HepG2 (cell line): ENCODE measurements around the gene PCSK2. TPM values are rescaled to one million over a fixed set of nuclear protein-coding genes. Genes with fewer than 3 reads are reported as not detected.

ENCODE experiments used
- ARHGAP35 ChIP-seq: sonication (generic); formaldehyde crosslinking; IDR thresholded peaks from 2 replicates; pipeline ENCODE4 v1.9.0; 2022; ENCODE audit warnings: mild to moderate bottlenecking, inconsistent platforms, moderate library complexity, missing genetic modification reagents, borderline replicate concordance
- EHMT2 ChIP-seq: fragments of 200-600 bp; sonication (generic); IDR thresholded peaks from 2 replicates; pipeline ENCODE4 v1.7.0; 2017; ENCODE audit warnings: antibody characterized with exemption, low read depth, low read length, borderline replicate concordance
- ETV5 ChIP-seq: IDR thresholded peaks from 2 replicates; pipeline ENCODE4 v1.6.1; 2018; ENCODE audit warnings: missing biosample characterization, missing genetic modification reagents, inconsistent platforms, borderline replicate concordance
- GLMP ChIP-seq: sonication (generic); formaldehyde crosslinking; IDR thresholded peaks from 2 replicates; pipeline ENCODE4 v1.9.0; 2021; ENCODE audit warnings: missing genetic modification reagents, mild to moderate bottlenecking, borderline replicate concordance
- GMEB1 ChIP-seq: sonication (generic); formaldehyde crosslinking; IDR thresholded peaks from 2 replicates; pipeline ENCODE4 v1.5.1; 2020; ENCODE audit warnings: missing genetic modification reagents, mild to moderate bottlenecking, borderline replicate concordance
- HDAC6 ChIP-seq: fragments of 200-600 bp; sonication (generic); IDR thresholded peaks from 2 replicates; pipeline ENCODE4 v1.7.0; 2017; ENCODE audit warnings: mild to moderate bottlenecking, antibody characterized with exemption, low read length, low read depth
- JUND ChIP-seq: sonication (generic); formaldehyde crosslinking; IDR thresholded peaks from 2 replicates; pipeline ENCODE4 v1.8.0; 2022; ENCODE audit warnings: mild to moderate bottlenecking, missing genetic modification reagents
- KLF11 ChIP-seq: IDR thresholded peaks from 2 replicates; pipeline ENCODE4 v1.6.1; 2016; ENCODE audit warnings: missing compliant biosample characterization
- LBX2 ChIP-seq: sonication (generic); formaldehyde crosslinking; IDR thresholded peaks from 2 replicates; pipeline ENCODE4 v1.5.0; 2020; ENCODE audit warnings: missing genetic modification reagents, mild to moderate bottlenecking, borderline replicate concordance
- MTF2 ChIP-seq: sonication (generic); formaldehyde crosslinking; IDR thresholded peaks from 2 replicates; pipeline ENCODE4 v1.5.0; 2020; ENCODE audit warnings: missing genetic modification reagents, borderline replicate concordance
- MXD1 ChIP-seq: sonication (generic); formaldehyde crosslinking; IDR thresholded peaks from 2 replicates; pipeline ENCODE4 v1.4.0; 2020; ENCODE audit warnings: mild to moderate bottlenecking, missing genetic modification reagents
- NCOA2 ChIP-seq: sonication (generic); formaldehyde crosslinking; IDR thresholded peaks from 2 replicates; pipeline ENCODE4 v1.8.0; 2022; ENCODE audit warnings: inconsistent platforms
- PAF1 ChIP-seq: IDR thresholded peaks from 2 replicates; pipeline ENCODE4 v1.6.1; 2016; ENCODE audit warnings: missing genetic modification reagents, missing compliant biosample characterization
- PAX8 ChIP-seq: sonication (generic); formaldehyde crosslinking; IDR thresholded peaks from 2 replicates; pipeline ENCODE4 v1.8.0; 2022; ENCODE audit warnings: mild to moderate bottlenecking, missing genetic modification reagents, borderline replicate concordance
- RAD21 ChIP-seq: fragments of 450-650 bp; formaldehyde crosslinking; IDR thresholded peaks from 2 replicates; pipeline ENCODE4 v1.5.0; 2020; ENCODE audit warnings: mild to moderate bottlenecking
- SCMH1 ChIP-seq: sonication (generic); formaldehyde crosslinking; IDR thresholded peaks from 2 replicates; pipeline ENCODE4 v1.9.0; 2021; ENCODE audit warnings: missing genetic modification reagents, mild to moderate bottlenecking, borderline replicate concordance
- TBP ChIP-seq: sonication (generic); formaldehyde crosslinking; IDR thresholded peaks from 2 replicates; pipeline ENCODE4 v1.5.0; 2020; ENCODE audit warnings: missing genetic modification reagents
- ZFP36 ChIP-seq: fragments of 150-350 bp; IDR thresholded peaks from 2 replicates; pipeline ENCODE4 v1.6.1; 2018; ENCODE audit warnings: borderline replicate concordance, low read length, low read depth; ENCODE audit not compliant: partially characterized antibody
- ZFP82 ChIP-seq: sonication (generic); formaldehyde crosslinking; IDR thresholded peaks from 2 replicates; pipeline ENCODE4 v1.5.1; 2020; ENCODE audit warnings: mild to moderate bottlenecking, missing genetic modification reagents, borderline replicate concordance
- ZNF12 ChIP-seq: sonication (generic); formaldehyde crosslinking; IDR thresholded peaks from 2 replicates; pipeline ENCODE4 v1.5.0; 2020; ENCODE audit warnings: missing genetic modification reagents
- ZNF230 ChIP-seq: sonication (generic); formaldehyde crosslinking; IDR thresholded peaks from 2 replicates; pipeline ENCODE4 v1.4.0; 2020; ENCODE audit warnings: mild to moderate bottlenecking, missing genetic modification reagents
- ZNF251 ChIP-seq: sonication (generic); formaldehyde crosslinking; IDR thresholded peaks from 2 replicates; pipeline ENCODE4 v1.9.0; 2021; ENCODE audit warnings: mild to moderate bottlenecking, missing genetic modification reagents
- ZNF333 ChIP-seq: sonication (generic); formaldehyde crosslinking; IDR thresholded peaks from 2 replicates; pipeline ENCODE4 v1.4.0; 2020; ENCODE audit warnings: mild to moderate bottlenecking, missing genetic modification reagents, borderline replicate concordance
- ZNF432 ChIP-seq: sonication (generic); formaldehyde crosslinking; IDR thresholded peaks from 2 replicates; pipeline ENCODE4 v1.5.0; 2020; ENCODE audit warnings: missing genetic modification reagents, mild to moderate bottlenecking, borderline replicate concordance
- ZNF510 ChIP-seq: sonication (generic); formaldehyde crosslinking; IDR thresholded peaks from 2 replicates; pipeline ENCODE4 v1.4.0; 2020; ENCODE audit warnings: low read depth, mild to moderate bottlenecking, missing genetic modification reagents
- ZNF746 ChIP-seq: sonication (generic); formaldehyde crosslinking; IDR thresholded peaks from 2 replicates; pipeline ENCODE4 v1.8.0; 2022; ENCODE audit warnings: mild to moderate bottlenecking, missing genetic modification reagents
- ZNF772 ChIP-seq: sonication (generic); formaldehyde crosslinking; IDR thresholded peaks from 2 replicates; pipeline ENCODE4 v1.5.0; 2020; ENCODE audit warnings: mild to moderate bottlenecking, missing genetic modification reagents
- ZNF83 ChIP-seq: sonication (generic); formaldehyde crosslinking; IDR thresholded peaks from 2 replicates; pipeline ENCODE4 v1.4.0; 2020; ENCODE audit warnings: missing genetic modification reagents, mild to moderate bottlenecking, borderline replicate concordance
- polyA plus RNA-seq, 8 experiments: library from polyadenylated mRNA; depleted of rRNA in 3 of 8; stranded (reverse) in 7 of 8; unstranded in 1 of 8; fragments of >200 nt; fragmentation: Illumina TruSeq in 4 of 8; extraction: Trizol in 4 of 8; gene quantifications; 2 replicates each; pipeline versions ENCODE4 v1.2.1 to v1.2.3, GENCODE V29; 2011 to 2016; ENCODE audit warnings: low read depth in 4 of 8, missing spikeins in 1 of 8, mixed read lengths in 1 of 8; ENCODE audit not compliant: insufficient read depth in 1 of 8
- total RNA-seq, 5 experiments: library from RNA; depleted of rRNA; stranded (reverse); fragments of >200 nt; fragmentation: Illumina TruSeq; extraction: Trizol; gene quantifications; 2 replicates each; pipeline ENCODE4 v1.2.3, GENCODE V29; 2016; ENCODE audit warnings: low read depth in 1 of 5

The PCSK2 gene
- total and polyA plus RNA-seq, 2 of the 13 experiments (the other 11 are each of a cell fraction or from before 2014, with no cell fraction given): not detected

- TF ChIP-seq ZNF510 (CRISPR knock-in tag) (peak; percentile 76), GMEB1 (no peak; the same call in 1 of the 2 replicates), ZNF432 (CRISPR knock-in tag) (no peak), HDAC6 (no peak), GLMP (CRISPR knock-in tag) (no peak), ZNF333 (CRISPR knock-in tag) (peak; percentile 44; the same call in 1 of the 2 replicates), LBX2 (0 out of 2 replicates have a peak, but pooled peaks have one; percentile 22), ARHGAP35 (CRISPR knock-in tag) (no peak; the same call in 1 of the 2 replicates), EHMT2 (no peak), ZNF230 (CRISPR knock-in tag) (peak; percentile 92; the same call in 1 of the 2 replicates), ZNF772 (no peak), ZFP82 (CRISPR knock-in tag) (no peak), TBP (CRISPR knock-in tag) (peak; percentile 46; the same call in 1 of the 2 replicates), ETV5 (CRISPR knock-in tag) (peak; percentile 55), MTF2 (CRISPR knock-in tag) (no peak), PAX8 (CRISPR knock-in tag) (peak; percentile 88; the same call in 1 of the 2 replicates), ZNF746 (CRISPR knock-in tag) (no peak), ZNF251 (CRISPR knock-in tag) (no peak), NCOA2 (CRISPR knock-in tag) (no peak), SCMH1 (no peak), ZFP36 (no peak), ZNF12 (CRISPR knock-in tag) (no peak), JUND (CRISPR knock-in tag) (no peak; the same call in 1 of the 2 replicates), RAD21 (peak; percentile 69), KLF11 (CRISPR knock-in tag) (peak; percentile 64; the same call in 1 of the 2 replicates), ZNF83 (CRISPR knock-in tag) (no peak; the same call in 1 of the 2 replicates), PAF1 (CRISPR knock-in tag) (no peak), MXD1 (peak; percentile 89)
Measured at GRCh38 chr20:17504898-17505635, 278.2 kb downstream of the PCSK2 start (continued).
